ENCODE measurements around the gene LRRC4C. TPM values are rescaled to one million over a fixed set of nuclear protein-coding genes. Genes with fewer than 3 reads are reported as not detected.

Gene LRRC4C
- total RNA-seq, 1 donor from 2014 or later = 2.7 TPM

- no peaks in the 10 kb centered on the region for H3K9me3 ChIP-seq (ENCODE audit: low read depth)
- Mint-ChIP-seq H3K4me3 (no peak overlapping the region), H3K27ac (no peak overlapping the region), H3K9me3 (no peaks in the 10 kb centered on the region), H3K4me1 (no peaks in the 10 kb centered on the region), H3K27me3 (ENCODE audit: insufficient read depth, low read depth) (no peaks in the 10 kb centered on the region), H3K36me3 (no peaks in the 10 kb centered on the region)
- H3K4me2 ChIP-seq = no peak overlapping the region
- no peaks in the 10 kb centered on the region for H3K79me2 ChIP-seq (ENCODE audit: low read depth)
- no peaks in the 10 kb centered on the region for H3F3A ChIP-seq (ENCODE audit: low read depth)
- no peak for TF ChIP-seq EZH2phosphoT487 (IDR thresholded peaks at IDR 0.05)
- TF ChIP-seq, protein P1, sequence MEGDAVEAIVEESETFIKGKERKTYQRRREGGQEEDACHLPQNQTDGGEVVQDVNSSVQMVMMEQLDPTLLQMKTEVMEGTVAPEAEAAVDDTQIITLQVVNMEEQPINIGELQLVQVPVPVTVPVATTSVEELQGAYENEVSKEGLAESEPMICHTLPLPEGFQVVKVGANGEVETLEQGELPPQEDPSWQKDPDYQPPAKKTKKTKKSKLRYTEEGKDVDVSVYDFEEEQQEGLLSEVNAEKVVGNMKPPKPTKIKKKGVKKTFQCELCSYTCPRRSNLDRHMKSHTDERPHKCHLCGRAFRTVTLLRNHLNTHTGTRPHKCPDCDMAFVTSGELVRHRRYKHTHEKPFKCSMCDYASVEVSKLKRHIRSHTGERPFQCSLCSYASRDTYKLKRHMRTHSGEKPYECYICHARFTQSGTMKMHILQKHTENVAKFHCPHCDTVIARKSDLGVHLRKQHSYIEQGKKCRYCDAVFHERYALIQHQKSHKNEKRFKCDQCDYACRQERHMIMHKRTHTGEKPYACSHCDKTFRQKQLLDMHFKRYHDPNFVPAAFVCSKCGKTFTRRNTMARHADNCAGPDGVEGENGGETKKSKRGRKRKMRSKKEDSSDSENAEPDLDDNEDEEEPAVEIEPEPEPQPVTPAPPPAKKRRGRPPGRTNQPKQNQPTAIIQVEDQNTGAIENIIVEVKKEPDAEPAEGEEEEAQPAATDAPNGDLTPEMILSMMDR (IDR thresholded peaks at IDR 0.05) = no peak
- TF ChIP-seq EZH2 (IDR thresholded peaks at IDR 0.05) = no peak
- no peak overlapping the region for H3K27ac ChIP-seq
- no peaks in the 10 kb centered on the region for H3K36me3 ChIP-seq
- H3K4me3 ChIP-seq = no peak overlapping the region
- no peaks in the 10 kb centered on the region for H4K20me1 ChIP-seq (ENCODE audit: low read depth)
- no peak overlapping the region for H3K9ac ChIP-seq
- no peaks in the 10 kb centered on the region for H3K4me1 ChIP-seq
- DNase-seq (ENCODE audit: low spot score) = no peak
- H3K27me3 ChIP-seq = no peaks in the 10 kb centered on the region
- H2AFZ ChIP-seq (replicated peaks) = no peak overlapping the region
Observed at GRCh38 chr11:41116970-41117369, 342.5 kb downstream of the LRRC4C start.

DNA sequence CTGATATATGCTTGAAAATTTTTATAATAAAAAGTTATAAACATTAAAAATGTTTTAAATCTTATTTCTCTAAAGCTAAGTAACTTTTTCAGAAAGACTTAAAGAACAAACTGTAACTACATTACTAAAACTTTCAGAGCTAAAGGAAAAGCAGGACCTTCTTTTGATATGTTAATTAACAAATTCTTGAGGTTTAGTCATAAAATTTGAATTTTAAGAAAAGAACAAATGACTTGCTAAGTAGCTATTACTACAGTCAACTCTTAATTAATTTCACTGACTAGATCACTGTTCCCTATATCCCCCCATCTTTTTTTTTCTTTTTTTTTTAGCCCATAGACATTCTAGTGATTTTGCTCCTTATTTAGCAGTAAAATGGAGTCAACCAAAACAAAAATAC lies 344.4 kb downstream of the LRRC4C start:
- Histone ChIP-seq H3K4me1 (no peaks in the 10 kb centered on the region), H3K9me3 (ENCODE audit: low read depth) (no peaks in the 10 kb centered on the region), H3F3A (ENCODE audit: low read depth) (no peaks in the 10 kb centered on the region), H2AFZ (replicated peaks) (no peak overlapping the region), H3K27me3 (no peaks in the 10 kb centered on the region), H3K79me2 (ENCODE audit: low read depth) (no peaks in the 10 kb centered on the region), H3K36me3 (no peaks in the 10 kb centered on the region), H3K4me2 (no peak overlapping the region), H4K20me1 (ENCODE audit: low read depth) (no peaks in the 10 kb centered on the region), H3K4me3 (no peak overlapping the region), H3K9ac (no peak overlapping the region), H3K27ac (no peak overlapping the region)
- H3K27me3 Mint-ChIP-seq (ENCODE audit: insufficient read depth, low read depth) = no peaks in the 10 kb centered on the region
- no peak overlapping the region for H3K27ac Mint-ChIP-seq
- no peaks in the 10 kb centered on the region for H3K36me3 Mint-ChIP-seq
- H3K9me3 Mint-ChIP-seq = no peaks in the 10 kb centered on the region
- no peak for TF ChIP-seq EZH2phosphoT487 (IDR thresholded peaks at IDR 0.05)
- TF ChIP-seq, protein P1 (IDR thresholded peaks at IDR 0.05) = no peak
- no peak for DNase-seq (ENCODE audit: low spot score)
- no peaks in the 10 kb centered on the region for H3K4me1 Mint-ChIP-seq
- H3K4me3 Mint-ChIP-seq = no peak overlapping the region

GRCh38 chr11:41113160-41113559 lies 346.3 kb downstream of the LRRC4C start:
- Histone ChIP-seq H2AFZ (replicated peaks) (no peak overlapping the region), H3F3A (ENCODE audit: low read depth) (no peaks in the 10 kb centered on the region), H3K4me3 (no peak overlapping the region), H3K4me1 (no peaks in the 10 kb centered on the region), H3K27ac (no peak overlapping the region), H3K4me2 (no peak overlapping the region), H3K27me3 (no peaks in the 10 kb centered on the region), H3K79me2 (ENCODE audit: low read depth) (no peaks in the 10 kb centered on the region), H3K36me3 (no peaks in the 10 kb centered on the region), H4K20me1 (ENCODE audit: low read depth) (no peaks in the 10 kb centered on the region), H3K9ac (no peak overlapping the region), H3K9me3 (ENCODE audit: low read depth) (no peaks in the 10 kb centered on the region)
- H3K4me1 Mint-ChIP-seq = no peaks in the 10 kb centered on the region
- no peak overlapping the region for H3K27ac Mint-ChIP-seq
- H3K36me3 Mint-ChIP-seq = no peaks in the 10 kb centered on the region
- no peak for DNase-seq (ENCODE audit: low spot score)
- no peak overlapping the region for H3K4me3 Mint-ChIP-seq
- H3K9me3 Mint-ChIP-seq = no peaks in the 10 kb centered on the region
- no peaks in the 10 kb centered on the region for H3K27me3 Mint-ChIP-seq (ENCODE audit: insufficient read depth, low read depth)
- TF ChIP-seq, protein P1 (IDR thresholded peaks at IDR 0.05) = no peak
- TF ChIP-seq EZH2 (IDR thresholded peaks at IDR 0.05) (no peak), EZH2phosphoT487 (IDR thresholded peaks at IDR 0.05) (no peak)

DNA sequence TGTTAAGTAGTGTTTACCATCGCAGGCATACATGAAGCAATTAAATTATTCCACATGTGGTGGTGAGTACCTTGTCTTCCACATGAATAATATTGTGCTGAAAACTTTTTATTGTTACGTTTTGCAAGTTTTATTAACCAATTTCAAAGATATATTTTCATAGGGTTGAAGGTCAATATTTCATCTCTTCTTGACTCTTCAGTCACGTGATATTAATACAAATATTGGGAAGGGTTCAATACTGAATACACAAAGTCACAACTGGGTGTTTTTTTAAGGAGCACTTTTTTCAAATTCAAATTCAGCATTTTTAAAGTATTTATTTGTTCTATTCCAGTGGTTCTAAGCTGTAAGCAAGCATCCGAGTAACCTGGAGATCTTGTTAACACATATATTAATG lies 348.9 kb downstream of the LRRC4C start:
- H3K4me1 ChIP-seq = no peaks in the 10 kb centered on the region
- H3K9me3 Mint-ChIP-seq = no peaks in the 10 kb centered on the region
- H3K27me3 Mint-ChIP-seq (ENCODE audit: insufficient read depth, low read depth) = no peaks in the 10 kb centered on the region
- no peak overlapping the region for H3K4me2 ChIP-seq
- no peak for DNase-seq (ENCODE audit: low spot score)
- TF ChIP-seq EZH2 (IDR thresholded peaks at IDR 0.05) (no peak), EZH2phosphoT487 (IDR thresholded peaks at IDR 0.05) (no peak)
- TF ChIP-seq, protein P1 (IDR thresholded peaks at IDR 0.05) = no peak
- H3K36me3 ChIP-seq = no peaks in the 10 kb centered on the region
- no peak overlapping the region for H3K4me3 ChIP-seq
- H3K36me3 Mint-ChIP-seq = no peaks in the 10 kb centered on the region
- no peaks in the 10 kb centered on the region for H3K27me3 ChIP-seq
- no peak overlapping the region for H3K27ac ChIP-seq
- no peak overlapping the region for H2AFZ ChIP-seq (replicated peaks)
- no peak overlapping the region for H3K9ac ChIP-seq
- no peaks in the 10 kb centered on the region for H3K9me3 ChIP-seq (ENCODE audit: low read depth)
- no peaks in the 10 kb centered on the region for H4K20me1 ChIP-seq (ENCODE audit: low read depth)
- no peaks in the 10 kb centered on the region for H3K4me1 Mint-ChIP-seq
- no peaks in the 10 kb centered on the region for H3K79me2 ChIP-seq (ENCODE audit: low read depth)
- H3K27ac Mint-ChIP-seq = no peak overlapping the region
- no peak overlapping the region for H3K4me3 Mint-ChIP-seq
- no peaks in the 10 kb centered on the region for H3F3A ChIP-seq (ENCODE audit: low read depth)
